ENCODE data around the gene CA12. TPM values are rescaled to one million over a fixed set of nuclear protein-coding genes. Genes with fewer than 3 reads are reported as not detected.
"Not testable (repeated sequence)": the region's sequence is repeated elsewhere in the genome, so short reads cannot be mapped to it uniquely, and the experiment has no call there.

The CA12 gene
- total RNA-seq, 1 experiment from 2014 or later = 0.97 TPM

- POLR2A ChIA-PET (ENCODE audit: low non-redundant PET) = no interaction called here
- H3K4me1 ChIP-seq (ENCODE audit: insufficient read depth, low read length, poor library complexity, severe bottlenecking) = no peaks in the 10 kb centered on the region
- H3K27me3 ChIP-seq (replicated peaks; ENCODE audit: insufficient read depth, low read depth, low read length, poor library complexity) = no peaks in the 10 kb centered on the region
- no TSS peak for BruUV-seq (replicated peaks)
- H3K4me3 ChIP-seq (ENCODE audit: low read depth, low read length, poor library complexity, severe bottlenecking) = no peak overlapping the region
- intact Hi-C loops (cut with micrococcal nuclease; ENCODE audit: unreplicated experiment) = no loop called here
- TF ChIP-seq CTCF (conservative IDR thresholded peaks at IDR 0.05; ENCODE audit: low read depth, low read length) (no peak), EZH2 (IDR thresholded peaks at IDR 0.05; ENCODE audit: borderline replicate concordance, low read depth, low read length, poor library complexity, severe bottlenecking) (no peak)
- H3K27ac ChIP-seq (ENCODE audit: low read depth, low read length, poor library complexity, severe bottlenecking) = no peak overlapping the region
- no peaks in the 10 kb centered on the region for H3K36me3 ChIP-seq (ENCODE audit: insufficient read depth, low read length, poor library complexity, severe bottlenecking)
- CTCF ChIA-PET = no interaction called here
- DNase-seq (ENCODE audit: low spot score) = no peak
- no peaks in the 10 kb centered on the region for H3K9me3 ChIP-seq (ENCODE audit: low read depth, low read length, poor library complexity, severe bottlenecking)
These were observed 59.1 kb downstream of the CA12 start for GRCh38 chr15:63322541-63322940.

GRCh38 chr15:63321462-63321861, 60.2 kb downstream of the CA12 start:
- POLR2A ChIA-PET (ENCODE audit: low non-redundant PET) = no interaction called here
- no peak for DNase-seq (ENCODE audit: low spot score)
- no peaks in the 10 kb centered on the region for H3K9me3 ChIP-seq (ENCODE audit: low read depth, low read length, poor library complexity, severe bottlenecking)
- intact Hi-C loops (cut with micrococcal nuclease; ENCODE audit: unreplicated experiment) = no loop called here
- no peaks in the 10 kb centered on the region for H3K27me3 ChIP-seq (replicated peaks; ENCODE audit: insufficient read depth, low read depth, low read length, poor library complexity)
- H3K4me1 ChIP-seq (ENCODE audit: insufficient read depth, low read length, poor library complexity, severe bottlenecking) = no peaks in the 10 kb centered on the region
- H3K27ac ChIP-seq (ENCODE audit: low read depth, low read length, poor library complexity, severe bottlenecking) = no peak overlapping the region
- BruUV-seq (replicated peaks) = no TSS peak
- TF ChIP-seq EZH2 (IDR thresholded peaks at IDR 0.05; ENCODE audit: borderline replicate concordance, low read depth, low read length, poor library complexity, severe bottlenecking) = no peak
- no peak for TF ChIP-seq CTCF (conservative IDR thresholded peaks at IDR 0.05; ENCODE audit: low read depth, low read length)
- H3K4me3 ChIP-seq (ENCODE audit: low read depth, low read length, poor library complexity, severe bottlenecking) = no peak overlapping the region
- CTCF ChIA-PET = no interaction called here
- H3K36me3 ChIP-seq (ENCODE audit: insufficient read depth, low read length, poor library complexity, severe bottlenecking) = no peaks in the 10 kb centered on the region

GRCh38 chr15:63320981-63321380, 60.7 kb downstream of the CA12 start:
- CTCF ChIA-PET; POLR2A ChIA-PET (ENCODE audit: low non-redundant PET); H3K27ac ChIP-seq (ENCODE audit: low read depth, low read length, poor library complexity, severe bottlenecking); H3K4me1 ChIP-seq (ENCODE audit: insufficient read depth, low read length, poor library complexity, severe bottlenecking); DNase-seq (ENCODE audit: low spot score); H3K9me3 ChIP-seq (ENCODE audit: low read depth, low read length, poor library complexity, severe bottlenecking); H3K4me3 ChIP-seq (ENCODE audit: low read depth, low read length, poor library complexity, severe bottlenecking); H3K27me3 ChIP-seq (replicated peaks; ENCODE audit: insufficient read depth, low read depth, low read length, poor library complexity); BruUV-seq (replicated peaks); H3K36me3 ChIP-seq (ENCODE audit: insufficient read depth, low read length, poor library complexity, severe bottlenecking); intact Hi-C loops (cut with micrococcal nuclease; ENCODE audit: unreplicated experiment): not testable (repeated sequence)

- H3K36me3 ChIP-seq (ENCODE audit: insufficient read depth, low read length, poor library complexity, severe bottlenecking); H3K27me3 ChIP-seq (replicated peaks; ENCODE audit: insufficient read depth, low read depth, low read length, poor library complexity); POLR2A ChIA-PET (ENCODE audit: low non-redundant PET); DNase-seq (ENCODE audit: low spot score); BruUV-seq (replicated peaks); H3K9me3 ChIP-seq (ENCODE audit: low read depth, low read length, poor library complexity, severe bottlenecking); H3K27ac ChIP-seq (ENCODE audit: low read depth, low read length, poor library complexity, severe bottlenecking); intact Hi-C loops (cut with micrococcal nuclease; ENCODE audit: unreplicated experiment); H3K4me1 ChIP-seq (ENCODE audit: insufficient read depth, low read length, poor library complexity, severe bottlenecking); H3K4me3 ChIP-seq (ENCODE audit: low read depth, low read length, poor library complexity, severe bottlenecking); CTCF ChIA-PET: not testable (repeated sequence)
These were observed 61.2 kb downstream of the CA12 start for GRCh38 chr15:63320446-63320845.

All from A673 (cell line).